Stimulated activated naive B cell treated with anti-CD40 and anti-IgM and Interleukin-4, amounts not matched to agents 10 μg/mL and 1 μg/mL and 100 μg/mL, for 72 hours (primary cell): ENCODE results near the gene TEX54.
"Not testable (repeated sequence)": the region's sequence is repeated elsewhere in the genome, so short reads cannot be mapped to it uniquely, and the experiment has no call there.

Experiments
- ATAC-seq, 2 donors: fragments of 150-1000 bp; cut with Tn5 transposase; replicated peaks; 2 replicates each; pipeline ENCODE4 v1.10.0; 2021; ENCODE audit warnings: moderate library complexity in 1 of 2
- DNase-seq: peaks from one replicate; pipeline ENCODE4 v3.0.0; 2021
- H3K27ac Mint-ChIP-seq: one replicate; pipeline ENCODE4 v1.8.0; 2022; ENCODE audit warnings: mild to moderate bottlenecking, mixed read lengths
- H3K27me3 Mint-ChIP-seq, 2 donors: one replicate each; pipeline ENCODE4 v1.8.0; 2022; ENCODE audit warnings: mixed read lengths in 2 of 2
- H3K36me3 Mint-ChIP-seq, 2 donors: one replicate each; pipeline ENCODE4 v1.8.0; 2022; ENCODE audit warnings: mixed read lengths in 2 of 2, mild to moderate bottlenecking in 1 of 2
- H3K4me1 Mint-ChIP-seq, 2 donors: one replicate each; pipeline ENCODE4 v1.8.0; 2022; ENCODE audit warnings: mixed read lengths in 2 of 2, mild to moderate bottlenecking in 1 of 2
- H3K4me3 Mint-ChIP-seq, 2 donors: one replicate each; pipeline ENCODE4 v1.8.0; 2022; ENCODE audit warnings: mild to moderate bottlenecking in 2 of 2, mixed read lengths in 2 of 2, moderate library complexity in 1 of 2
- H3K9me3 Mint-ChIP-seq, 2 donors: one replicate each; pipeline ENCODE4 v1.8.0; 2022; ENCODE audit warnings: mixed read lengths in 2 of 2, mild to moderate bottlenecking in 1 of 2

The TEX54 gene

DNA sequence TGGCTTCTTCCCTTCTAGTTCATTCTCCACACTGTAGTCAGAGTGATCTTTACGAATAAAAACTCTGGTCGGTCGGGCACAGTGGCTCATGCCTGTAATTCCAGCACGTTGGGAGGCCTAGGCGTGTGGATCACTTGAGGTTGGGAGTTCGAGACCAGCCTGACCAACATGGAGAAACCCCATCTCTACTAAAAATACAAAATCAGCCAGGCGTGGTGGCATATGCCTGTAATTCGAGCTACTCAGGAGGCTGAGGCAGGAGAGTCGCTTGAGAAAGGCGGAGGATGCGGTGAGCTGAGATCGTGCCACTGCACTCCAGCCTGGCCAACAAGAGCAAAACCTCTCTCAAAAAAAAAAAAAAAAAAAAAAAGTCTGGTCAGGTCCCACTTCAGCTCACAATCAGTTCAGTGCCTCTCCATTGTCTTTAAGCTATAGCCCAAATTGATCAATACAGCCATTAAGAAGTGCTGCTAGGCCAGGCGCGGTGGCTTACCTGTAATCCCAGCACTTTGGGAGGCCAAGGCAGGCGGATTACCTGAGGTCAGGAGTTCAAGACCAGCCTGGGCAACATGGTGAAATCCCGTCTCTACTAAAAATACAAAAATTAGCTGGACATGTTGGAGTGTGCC is 29.0 kb upstream of the TEX54 start:
- DNase-seq, H3K9me3 Mint-ChIP-seq, H3K4me3 Mint-ChIP-seq, H3K27me3 Mint-ChIP-seq, H3K27ac Mint-ChIP-seq, ATAC-seq: not testable (repeated sequence)
- Mint-ChIP-seq H3K4me1 (peaks cover 24 to 52% of the 10 kb centered on the region in 2 donors), H3K36me3 (peaks cover 26 to 35% of the 10 kb centered on the region in 2 donors)

DNA sequence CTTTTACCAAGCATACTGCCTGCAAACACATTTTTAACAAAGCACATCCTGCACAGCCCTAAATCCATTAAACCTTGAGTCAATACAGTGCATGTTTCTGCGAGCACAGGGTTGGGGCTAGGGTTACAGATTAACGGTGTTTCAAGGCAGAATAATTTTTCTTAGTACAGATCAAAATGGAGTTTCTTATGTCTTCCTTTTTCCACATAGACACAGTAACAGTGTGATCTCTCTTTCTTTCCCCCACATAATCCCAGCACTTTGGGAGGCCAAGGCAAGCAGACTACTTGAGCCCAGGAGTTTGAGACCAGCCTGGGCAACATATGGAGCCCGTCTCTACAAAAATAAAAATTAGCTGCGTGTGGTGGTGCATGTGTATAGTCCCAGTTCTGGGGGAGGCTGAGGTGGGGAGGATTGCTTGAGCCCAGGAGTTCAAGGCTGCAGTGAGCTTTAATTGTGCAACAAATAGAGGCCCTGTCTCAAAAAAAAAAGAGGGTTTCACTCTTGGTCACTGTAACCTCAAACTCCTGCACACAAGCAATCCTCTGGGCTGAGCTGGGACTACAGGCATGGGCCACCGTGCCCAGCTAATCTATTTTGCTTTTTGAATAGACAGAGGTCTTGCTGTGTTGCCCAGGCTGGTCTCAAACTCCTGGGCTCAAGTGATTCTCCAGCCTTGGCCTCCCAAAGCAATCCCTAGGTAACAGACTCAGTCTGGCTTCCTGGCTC is 28.4 kb upstream of the TEX54 start:
- DNase-seq (no peak), ATAC-seq (no peak)
- H3K4me1 Mint-ChIP-seq, result peaks cover 24 to 56% of the 10 kb centered on the region in 2 donors
- no peaks in the 10 kb centered on the region for H3K9me3 Mint-ChIP-seq
- no peak overlapping the region for H3K4me3 Mint-ChIP-seq
- no peaks in the 10 kb centered on the region for H3K27me3 Mint-ChIP-seq
- peaks cover 25 to 32% of the 10 kb centered on the region in 2 donors for H3K36me3 Mint-ChIP-seq
- H3K27ac Mint-ChIP-seq, result no peak overlapping the region

DNA sequence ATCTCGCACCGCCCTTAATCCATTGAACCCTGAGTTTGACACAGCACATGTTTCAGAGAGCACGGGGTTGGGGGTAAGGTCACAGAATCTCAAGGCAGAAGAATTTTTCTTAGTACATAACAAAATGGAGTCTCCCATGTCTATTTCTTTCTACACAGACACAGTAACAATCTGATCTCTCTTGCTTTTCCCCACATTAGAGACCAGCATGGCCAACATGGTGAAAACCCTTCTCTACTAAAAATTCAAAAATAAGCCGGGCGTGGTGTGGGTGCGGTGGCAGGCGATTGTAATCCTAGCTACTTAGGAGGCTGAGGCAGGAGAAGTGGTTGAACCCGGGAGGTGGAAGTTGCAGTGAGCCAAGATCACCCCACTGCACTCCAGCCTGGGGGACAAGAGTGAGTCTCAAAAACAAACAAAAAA is 26.7 kb upstream of the TEX54 start:
- H3K27me3 Mint-ChIP-seq, H3K4me3 Mint-ChIP-seq, H3K9me3 Mint-ChIP-seq, DNase-seq, ATAC-seq, H3K27ac Mint-ChIP-seq: not testable (repeated sequence)
- H3K36me3 Mint-ChIP-seq, result peaks cover 37 to 43% of the 10 kb centered on the region in 2 donors
- peaks cover 29 to 68% of the 10 kb centered on the region in 2 donors for H3K4me1 Mint-ChIP-seq

DNA sequence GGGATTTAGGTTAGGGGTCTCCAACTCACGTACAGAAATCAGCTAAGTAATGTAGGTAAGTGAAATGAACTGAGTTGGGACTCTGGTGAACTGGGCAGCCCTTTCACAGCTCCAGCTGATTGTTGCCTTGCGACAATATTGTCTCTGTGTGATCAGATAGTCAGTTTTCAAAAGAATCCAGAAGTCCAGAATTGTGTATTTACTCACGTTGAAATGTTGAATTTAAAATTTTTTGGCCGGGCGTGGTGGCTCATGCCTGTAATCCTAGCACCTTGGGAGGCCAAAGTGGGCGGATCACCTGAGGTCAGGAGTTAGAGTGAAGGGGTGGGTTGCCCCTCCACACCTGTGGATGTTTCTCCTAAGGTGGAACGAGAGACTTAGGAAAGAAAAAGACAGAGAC is 25.6 kb upstream of the TEX54 start:
- ATAC-seq (no peak), DNase-seq (no peak)
- H3K27me3 Mint-ChIP-seq, result no peaks in the 10 kb centered on the region
- no peaks in the 10 kb centered on the region for H3K9me3 Mint-ChIP-seq
- peaks cover 43 to 51% of the 10 kb centered on the region in 2 donors for H3K36me3 Mint-ChIP-seq
- H3K4me1 Mint-ChIP-seq, result peaks cover 30 to 77% of the 10 kb centered on the region in 2 donors
- peak overlapping the region; percentile 97 to 98 for H3K4me3 Mint-ChIP-seq
- peak overlapping the region; percentile 51 for H3K27ac Mint-ChIP-seq

DNA sequence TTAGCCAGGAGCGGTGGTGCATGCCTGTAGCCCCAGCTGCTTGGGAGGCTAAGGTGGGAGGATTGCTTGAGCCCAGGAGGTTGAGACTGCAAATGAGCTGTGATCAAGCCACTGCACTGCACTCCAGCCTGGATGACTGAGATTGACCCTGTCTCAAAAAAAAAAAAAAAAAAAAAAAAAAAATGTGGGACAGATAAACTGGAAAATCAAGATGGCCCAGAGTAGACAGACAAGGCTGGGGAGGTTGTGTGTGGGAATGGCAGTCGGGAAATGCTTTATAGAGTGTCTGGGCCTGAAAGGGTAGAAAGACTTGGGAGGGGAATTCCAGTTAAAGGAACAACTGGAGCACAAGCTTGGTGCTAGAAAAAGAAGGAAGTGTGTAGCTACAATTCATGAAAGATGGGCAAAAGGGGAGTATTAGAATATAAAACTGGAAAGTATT is 24.9 kb upstream of the TEX54 start:
- ATAC-seq, result no peak
- Mint-ChIP-seq H3K9me3 (no peaks in the 10 kb centered on the region), H3K4me3 (peak overlapping the region; percentile 97 to 98), H3K27ac (peak overlapping the region; percentile 65), H3K4me1 (peaks cover 34 to 77% of the 10 kb centered on the region in 2 donors), H3K27me3 (no peaks in the 10 kb centered on the region), H3K36me3 (peaks cover 49 to 54% of the 10 kb centered on the region in 2 donors)
- no peak for DNase-seq

DNA sequence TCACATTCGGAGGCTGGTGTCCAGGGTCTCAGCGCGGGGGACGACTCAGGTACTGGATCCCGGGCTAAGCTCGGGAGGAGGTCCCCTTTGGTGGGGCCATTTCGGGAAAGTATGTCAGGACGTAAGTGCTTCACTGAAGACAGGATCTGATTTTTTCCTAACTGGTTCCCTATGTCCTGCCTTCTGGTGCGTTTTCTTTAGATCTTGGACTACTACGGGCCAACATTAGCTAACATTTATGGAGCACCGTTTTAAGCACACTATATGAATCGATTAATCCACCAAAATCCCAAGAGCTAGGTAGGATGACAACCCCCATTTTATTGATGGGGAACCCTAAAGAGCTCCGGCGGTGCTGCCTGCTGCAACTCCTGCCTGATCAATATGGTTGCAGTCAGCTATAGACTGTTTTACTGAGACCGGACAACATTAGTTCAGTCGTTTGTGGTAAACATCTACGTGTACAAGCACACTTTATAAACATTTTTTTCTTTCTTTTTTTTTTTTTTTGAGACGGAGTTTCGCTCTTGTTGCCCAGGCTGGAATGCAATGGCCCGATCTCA is 23.8 kb upstream of the TEX54 start:
- no peaks in the 10 kb centered on the region for H3K9me3 Mint-ChIP-seq
- DNase-seq (no peak), ATAC-seq (peak; percentile 17 to 22)
- H3K4me3 Mint-ChIP-seq, result peak overlapping the region; percentile 97 to 98
- no peaks in the 10 kb centered on the region for H3K27me3 Mint-ChIP-seq
- peaks cover 55 to 60% of the 10 kb centered on the region in 2 donors for H3K36me3 Mint-ChIP-seq
- H3K27ac Mint-ChIP-seq, result peak overlapping the region; percentile 100
- peaks cover 36 to 79% of the 10 kb centered on the region in 2 donors for H3K4me1 Mint-ChIP-seq

DNA sequence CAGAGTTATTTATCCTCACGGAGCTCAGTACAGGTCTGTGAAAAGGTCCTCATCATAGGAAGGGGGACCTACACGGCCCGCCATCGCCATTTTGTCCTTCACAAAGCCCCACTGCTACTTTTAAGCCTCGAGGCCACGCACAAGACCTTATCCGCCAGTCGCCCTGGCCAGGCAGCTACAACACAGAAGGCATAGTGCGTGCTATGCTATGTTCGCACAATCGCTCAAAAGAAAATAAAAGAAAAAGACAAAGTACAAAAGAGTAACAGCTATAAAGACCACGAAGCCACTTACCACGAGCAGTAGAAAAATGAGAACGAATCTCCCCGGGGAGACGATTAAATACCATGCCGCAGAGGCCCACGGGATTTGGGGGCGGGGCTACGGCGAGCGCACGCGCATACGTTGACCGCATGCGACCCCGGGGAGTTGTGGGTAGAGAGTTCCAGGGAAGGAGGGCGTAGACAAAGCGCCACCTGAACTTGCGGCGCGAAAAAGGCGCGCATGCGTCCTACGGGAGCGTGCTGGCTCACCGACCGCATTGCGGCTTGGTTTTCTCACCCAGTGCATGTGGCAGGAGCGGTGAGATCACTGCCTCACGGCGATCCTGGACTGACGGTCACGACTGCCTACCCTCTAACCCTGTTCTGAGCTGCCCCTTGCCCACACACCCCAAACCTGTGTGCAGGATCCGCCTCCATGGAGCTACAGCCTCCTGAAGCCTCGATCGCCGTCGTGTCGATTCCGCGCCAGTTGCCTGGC is 23.1 kb upstream of the TEX54 start:
- Mint-ChIP-seq H3K9me3 (no peaks in the 10 kb centered on the region), H3K27ac (peak overlapping the region; percentile 100), H3K36me3 (peaks cover 55 to 61% of the 10 kb centered on the region in 2 donors), H3K4me1 (peaks cover 35 to 79% of the 10 kb centered on the region in 2 donors), H3K4me3 (peak overlapping the region; percentile 97 to 98), H3K27me3 (no peaks in the 10 kb centered on the region)
- ATAC-seq (peak; percentile 88 to 93), DNase-seq (peak; percentile 98)

DNA sequence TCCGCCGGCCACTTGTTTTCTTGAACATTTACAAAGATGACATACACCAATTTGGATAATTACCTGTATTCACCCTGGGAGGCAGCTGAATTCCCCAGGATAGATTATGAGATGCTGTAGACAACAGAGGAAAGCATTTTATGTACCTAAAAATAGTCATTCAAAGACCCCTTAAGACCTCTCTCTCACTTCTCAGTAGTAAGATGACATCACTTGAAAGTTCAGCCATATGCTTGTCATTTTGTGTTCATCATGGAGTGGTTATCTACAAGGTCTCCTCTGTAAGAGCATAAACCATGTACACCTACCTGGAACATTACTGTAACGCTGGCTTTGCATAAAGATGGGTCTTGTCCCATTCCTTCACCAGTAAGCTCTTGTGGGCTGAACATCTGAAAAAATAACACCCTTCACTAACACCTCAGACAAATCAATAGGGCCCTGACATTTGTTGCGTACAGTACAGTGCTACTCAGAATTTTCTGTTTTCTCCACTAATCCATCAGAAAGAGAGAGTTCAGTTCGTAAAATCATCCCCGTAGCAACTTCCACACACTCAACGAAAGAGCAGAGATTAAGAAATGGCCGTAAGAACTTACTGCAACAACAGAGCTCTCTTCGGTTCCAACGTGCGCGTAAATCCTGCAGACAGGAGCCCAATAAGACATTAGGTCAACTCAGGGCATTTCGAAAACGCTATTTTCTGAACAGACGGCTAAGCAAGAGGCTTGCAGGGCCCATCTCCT is 22.4 kb upstream of the TEX54 start:
- peak overlapping the region; percentile 97 to 98 for H3K4me3 Mint-ChIP-seq

DNA sequence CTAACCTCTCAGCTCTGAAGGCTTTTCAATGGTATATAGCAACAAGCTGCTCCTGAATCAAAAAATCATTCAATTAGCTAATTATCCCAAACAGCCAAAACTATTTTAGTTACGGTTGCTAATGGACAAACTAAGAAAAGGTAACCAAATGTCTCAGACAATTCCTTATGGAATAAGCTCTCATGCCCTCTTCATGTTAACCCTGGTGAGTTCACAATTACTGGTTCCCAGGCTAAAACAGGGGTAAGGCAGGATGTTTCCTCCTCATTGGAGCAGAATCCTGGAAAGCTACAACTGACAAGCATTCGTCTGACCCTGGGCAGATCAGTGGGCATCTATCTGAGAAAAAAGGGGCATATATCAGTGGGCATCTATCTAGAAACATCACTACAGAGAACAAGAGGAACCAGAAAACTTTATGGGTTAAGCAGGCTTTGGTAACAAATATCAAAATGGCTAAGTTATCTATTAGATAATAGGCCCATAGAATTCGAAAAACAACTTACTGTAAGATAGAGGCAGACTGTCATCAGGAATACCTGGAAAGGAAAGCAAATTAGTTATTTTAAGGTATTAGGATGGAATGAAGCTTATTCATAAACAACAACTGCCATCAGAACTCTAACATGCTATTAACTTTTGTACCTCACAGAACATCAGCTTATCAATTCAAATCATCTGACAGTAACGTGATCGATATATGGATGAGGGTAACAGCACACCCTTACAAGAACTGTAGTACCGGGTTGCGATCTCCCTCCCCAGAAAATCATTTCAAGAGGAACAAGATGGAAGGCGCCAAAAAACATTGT is 21.6 kb upstream of the TEX54 start:
- no peaks in the 10 kb centered on the region for H3K9me3 Mint-ChIP-seq
- H3K4me1 Mint-ChIP-seq, result peaks cover 33 to 67% of the 10 kb centered on the region in 2 donors
- peaks cover 48 to 53% of the 10 kb centered on the region in 2 donors for H3K36me3 Mint-ChIP-seq
- H3K27me3 Mint-ChIP-seq, result no peaks in the 10 kb centered on the region
- H3K27ac Mint-ChIP-seq, result peak overlapping the region; percentile 100
- DNase-seq, result no peak
- no peak for ATAC-seq
- peak overlapping the region; percentile 97 to 98 for H3K4me3 Mint-ChIP-seq

More for the DNA sequence above, 22.4 kb upstream of the TEX54 start:
- H3K4me1 Mint-ChIP-seq, result peaks cover 35 to 75% of the 10 kb centered on the region in 2 donors
- no peak for ATAC-seq
- H3K36me3 Mint-ChIP-seq, result peaks cover 55 to 61% of the 10 kb centered on the region in 2 donors
- H3K27me3 Mint-ChIP-seq, result no peaks in the 10 kb centered on the region
- peak overlapping the region; percentile 100 for H3K27ac Mint-ChIP-seq
- DNase-seq, result no peak
- no peaks in the 10 kb centered on the region for H3K9me3 Mint-ChIP-seq

DNA sequence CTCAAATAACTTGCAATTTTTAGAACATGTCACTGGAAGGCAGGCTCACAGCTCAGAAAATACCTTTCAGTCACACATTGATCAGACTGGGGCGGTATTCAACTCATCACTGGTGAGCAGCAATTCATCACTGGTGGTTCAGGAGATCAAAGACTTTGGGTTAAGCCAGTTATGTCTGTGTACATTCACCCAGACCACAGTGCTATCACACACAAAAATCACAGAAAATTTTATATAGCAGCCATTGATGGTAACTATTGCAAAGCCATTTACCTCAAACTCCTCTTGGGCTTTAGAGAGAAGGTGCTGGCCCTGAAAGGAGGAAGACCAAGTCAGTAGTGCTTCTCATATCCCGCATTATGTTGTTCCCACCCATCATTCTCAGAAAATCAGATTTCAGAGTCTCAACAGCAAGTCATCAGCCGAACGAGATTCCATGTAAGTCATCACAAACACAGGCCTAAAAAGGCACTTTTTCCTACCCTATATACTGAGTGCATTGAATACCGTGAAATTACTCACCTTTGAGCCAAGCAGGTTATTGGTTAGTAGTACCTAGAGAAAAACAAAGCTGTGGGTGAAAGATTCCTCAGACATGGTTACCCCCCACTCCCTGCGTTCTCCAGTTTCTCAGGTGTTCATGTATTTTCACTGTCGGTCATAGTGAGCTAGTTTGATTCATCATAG is 20.8 kb upstream of the TEX54 start:
- Mint-ChIP-seq H3K36me3 (peaks cover 47 to 53% of the 10 kb centered on the region in 2 donors), H3K27ac (peak overlapping the region; percentile 100), H3K27me3 (no peaks in the 10 kb centered on the region), H3K4me1 (peaks cover 32 to 64% of the 10 kb centered on the region in 2 donors), H3K4me3 (peak overlapping the region; percentile 97 to 98), H3K9me3 (no peaks in the 10 kb centered on the region)
- no peak for ATAC-seq
- no peak for DNase-seq

DNA sequence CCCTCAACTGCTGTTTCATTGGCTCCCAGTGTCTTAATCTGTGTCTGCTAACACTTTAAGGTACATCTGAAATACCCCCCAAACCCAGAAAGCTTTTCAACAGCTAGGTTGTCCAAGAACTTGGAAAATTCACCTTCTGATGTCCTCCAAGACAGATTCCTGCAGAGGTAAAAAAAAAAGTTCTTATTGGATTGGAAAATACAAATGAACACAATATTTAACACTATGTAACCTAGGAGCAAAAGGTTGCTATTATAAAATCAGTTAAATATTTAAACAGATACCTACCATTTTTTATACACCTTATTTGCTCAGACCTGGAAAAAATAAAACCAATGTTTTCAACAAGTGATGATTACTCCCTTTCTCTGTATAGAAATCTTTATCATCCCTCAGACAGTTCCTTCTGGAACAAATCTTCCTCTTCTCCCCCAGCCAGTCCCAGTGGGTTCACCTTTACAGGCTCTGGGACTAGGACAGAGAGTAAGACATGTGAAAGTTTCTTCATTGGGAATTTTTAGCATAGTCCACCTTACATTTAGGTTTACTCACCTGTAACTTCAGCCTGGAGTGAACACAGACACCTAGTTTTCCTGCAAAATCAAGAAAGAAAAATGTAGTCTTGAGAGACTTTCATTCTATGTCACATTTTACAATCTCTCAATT is 20.0 kb upstream of the TEX54 start:
- H3K36me3 Mint-ChIP-seq, result peaks cover 44 to 49% of the 10 kb centered on the region in 2 donors
- H3K27me3 Mint-ChIP-seq, result no peaks in the 10 kb centered on the region
- no peak for ATAC-seq
- peak overlapping the region; percentile 97 to 98 for H3K4me3 Mint-ChIP-seq
- no peaks in the 10 kb centered on the region for H3K9me3 Mint-ChIP-seq
- H3K4me1 Mint-ChIP-seq, result peaks cover 26 to 57% of the 10 kb centered on the region in 2 donors
- DNase-seq, result no peak
- peak overlapping the region; percentile 100 for H3K27ac Mint-ChIP-seq
